ENCODE measurements around the gene ZNF165. TPM values are rescaled to one million over a fixed set of nuclear protein-coding genes. Genes with fewer than 3 reads are reported as not detected.

Gene ZNF165
- total and polyA plus RNA-seq, 12 donors = 0.56 to 3.9 (median 0.97) TPM

Other genes starting within 250 kb of the ZNF165 start
- gene OR2B2, start 168.2 kb upstream of the ZNF165 start, total RNA-seq = not detected
- not detected for gene OR2B2, start 168.2 kb upstream of the ZNF165 start, polyA plus RNA-seq
- gene OR2B6, start 123.3 kb upstream of the ZNF165 start, total RNA-seq = under 1 TPM in 1 of 9 donors, not detected in 8; 0.22 TPM
- not detected for gene OR2B6, start 123.3 kb upstream of the ZNF165 start, polyA plus RNA-seq
- 1 to 10 TPM; 1.8 to 6.9 (median 4.2) TPM for gene ZSCAN16, start 44.0 kb downstream of the ZNF165 start, total RNA-seq
- gene ZSCAN16, start 44.0 kb downstream of the ZNF165 start, polyA plus RNA-seq = 1 to 10 TPM; 7.9 to 9.6 (median 8.3) TPM
- 10 to 100 TPM; 10.5 to 26.1 (median 20.3) TPM for gene ZKSCAN8, start 61.3 kb downstream of the ZNF165 start, total RNA-seq
- gene ZKSCAN8, start 61.3 kb downstream of the ZNF165 start, polyA plus RNA-seq = 10 to 100 TPM in 1 of 3 donors, 1 to 10 TPM in 2; 3.5 to 18.9 (median 5.0) TPM
- 10 to 100 TPM in 4 of 9 donors, 1 to 10 TPM in 5; 1.8 to 30.8 (median 9.8) TPM for gene ZSCAN9, start 144.7 kb downstream of the ZNF165 start, total RNA-seq
- 10 to 100 TPM; 11.2 to 29.1 (median 19.1) TPM for gene ZSCAN9, start 144.7 kb downstream of the ZNF165 start, polyA plus RNA-seq
- gene ZKSCAN4, start 171.7 kb downstream of the ZNF165 start, total RNA-seq = 1 to 10 TPM; 1.5 to 7.3 (median 5.1) TPM
- 1 to 10 TPM; 3.6 to 4.3 (median 4.2) TPM for gene ZKSCAN4, start 171.7 kb downstream of the ZNF165 start, polyA plus RNA-seq
- gene NKAPL, start 178.7 kb downstream of the ZNF165 start, total RNA-seq = 1 to 10 TPM in 6 of 9 donors, under 1 TPM in 2, not detected in 1; 0.37 to 3.4 (median 1.3) TPM
- 1 to 10 TPM; 2.2 to 3.4 (median 2.3) TPM for gene NKAPL, start 178.7 kb downstream of the ZNF165 start, polyA plus RNA-seq
- 10 to 100 TPM in 8 of 9 donors, 1 to 10 TPM in 1; 7.2 to 27.3 (median 17.7) TPM for gene ZSCAN26, start 186.6 kb downstream of the ZNF165 start, total RNA-seq
- 10 to 100 TPM; 12.9 to 21.9 (median 19.0) TPM for gene ZSCAN26, start 186.6 kb downstream of the ZNF165 start, polyA plus RNA-seq
- gene PGBD1, start 201.0 kb downstream of the ZNF165 start, total RNA-seq = 1 to 10 TPM; 1.1 to 7.8 (median 3.1) TPM
- 1 to 10 TPM; 2.5 to 7.9 (median 4.4) TPM for gene PGBD1, start 201.0 kb downstream of the ZNF165 start, polyA plus RNA-seq

Data from adrenal gland (tissue), 12 donors.